ENCODE measurements around the gene TMEM258. TPM values are rescaled to one million over a fixed set of nuclear protein-coding genes. Genes with fewer than 3 reads are reported as not detected.

TMEM258 gene
- polyA plus RNA-seq, 2 donors: 90.3 to 142 TPM

DNA sequence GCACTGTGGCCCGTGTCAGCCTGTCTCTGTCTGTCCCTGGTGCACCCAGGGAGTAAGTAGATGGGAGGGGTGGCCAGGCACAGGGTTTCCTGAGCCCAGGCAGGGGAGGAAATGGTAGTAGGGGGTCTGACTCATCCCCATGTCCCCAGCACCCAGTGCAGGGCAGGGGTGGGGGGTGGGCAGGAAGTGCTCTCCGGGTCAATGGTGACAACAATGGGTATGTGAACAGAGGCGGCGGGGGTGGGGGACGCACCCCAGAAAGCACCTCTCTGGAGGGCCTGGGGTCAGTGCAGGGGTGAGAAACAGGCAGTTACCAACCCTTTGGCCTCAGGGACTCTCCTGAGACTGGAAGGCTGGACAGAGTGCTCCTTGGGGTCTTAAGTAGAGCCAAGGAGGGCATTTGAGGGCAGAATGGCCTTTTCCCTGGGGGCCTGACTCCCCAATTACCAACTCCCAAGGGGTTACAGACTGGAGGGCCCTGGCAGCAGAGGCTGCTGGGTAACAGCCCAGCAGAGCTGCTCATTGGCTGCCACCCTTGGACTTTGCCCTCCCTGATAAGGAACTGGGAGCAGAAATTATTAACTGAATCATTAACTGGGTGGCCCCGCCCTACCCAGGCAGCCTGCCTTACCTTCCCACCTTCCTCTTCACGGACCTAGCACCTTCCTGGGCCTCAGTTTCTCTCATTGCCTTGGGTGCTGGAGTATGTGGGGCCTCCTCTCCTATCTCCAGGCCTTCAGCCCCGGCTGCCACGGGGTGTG is 35.8 kb downstream of the TMEM258 start:
- no peaks in the 10 kb centered on the region for H3K36me3 ChIP-seq (ENCODE audit: control insufficient read depth in 2 of 2, insufficient read depth in 2 of 2, low read length in 1 of 2)
- H3K27ac ChIP-seq (ENCODE audit: low read depth in 2 of 2, low read length in 1 of 2): no peak overlapping the region
- H3K4me1 ChIP-seq (ENCODE audit: control insufficient read depth in 2 of 2, insufficient read depth in 2 of 2, low read length in 1 of 2): peaks cover 0 to 19% of the 10 kb centered on the region in 2 donors
- no peaks in the 10 kb centered on the region for H3K27me3 ChIP-seq (ENCODE audit: control insufficient read depth in 1 of 2, insufficient read depth in 2 of 2, low read length in 2 of 2)
- H3K9me3 ChIP-seq (ENCODE audit: control insufficient read depth in 2 of 2, insufficient read depth in 1 of 2, low read depth in 1 of 2, low read length in 1 of 2): no peaks in the 10 kb centered on the region
- WGBS, 2 donors: 44 to 75% methylated on average over 9 of the region's 9 CpGs
- no peak overlapping the region for H3K4me3 ChIP-seq (ENCODE audit: low read depth in 1 of 2, low read length in 2 of 2)

- H3K4me3 ChIP-seq (ENCODE audit: low read depth in 1 of 2, low read length in 2 of 2): no peak overlapping the region
- 44 to 77% methylated on average over 4 of the region's 4 CpGs for WGBS, 2 donors
- no peaks in the 10 kb centered on the region for H3K27me3 ChIP-seq (ENCODE audit: control insufficient read depth in 1 of 2, insufficient read depth in 2 of 2, low read length in 2 of 2)
- H3K9me3 ChIP-seq (ENCODE audit: control insufficient read depth in 2 of 2, insufficient read depth in 1 of 2, low read depth in 1 of 2, low read length in 1 of 2): no peaks in the 10 kb centered on the region
- no peak overlapping the region for H3K27ac ChIP-seq (ENCODE audit: low read depth in 2 of 2, low read length in 1 of 2)
- H3K4me1 ChIP-seq (ENCODE audit: control insufficient read depth in 2 of 2, insufficient read depth in 2 of 2, low read length in 1 of 2): peaks cover 0 to 19% of the 10 kb centered on the region in 2 donors
- no peaks in the 10 kb centered on the region for H3K36me3 ChIP-seq (ENCODE audit: control insufficient read depth in 2 of 2, insufficient read depth in 2 of 2, low read length in 1 of 2)
Measured at GRCh38 chr11:61756147-61756451, 36.3 kb downstream of the TMEM258 start.

GRCh38 chr11:61754534-61755482 is 37.6 kb downstream of the TMEM258 start:
- no peak overlapping the region for H3K27ac ChIP-seq (ENCODE audit: low read depth in 2 of 2, low read length in 1 of 2)
- no peaks in the 10 kb centered on the region for H3K9me3 ChIP-seq (ENCODE audit: control insufficient read depth in 2 of 2, insufficient read depth in 1 of 2, low read depth in 1 of 2, low read length in 1 of 2)
- no peaks in the 10 kb centered on the region for H3K36me3 ChIP-seq (ENCODE audit: control insufficient read depth in 2 of 2, insufficient read depth in 2 of 2, low read length in 1 of 2)
- H3K4me3 ChIP-seq (ENCODE audit: low read depth in 1 of 2, low read length in 2 of 2): no peak overlapping the region
- WGBS, 2 donors: 77 to 91% methylated on average over 29 to 31 of the region's 31 CpGs
- no peaks in the 10 kb centered on the region for H3K27me3 ChIP-seq (ENCODE audit: control insufficient read depth in 1 of 2, insufficient read depth in 2 of 2, low read length in 2 of 2)
- H3K4me1 ChIP-seq (ENCODE audit: control insufficient read depth in 2 of 2, insufficient read depth in 2 of 2, low read length in 1 of 2): peaks cover 0 to 19% of the 10 kb centered on the region in 2 donors

DNA sequence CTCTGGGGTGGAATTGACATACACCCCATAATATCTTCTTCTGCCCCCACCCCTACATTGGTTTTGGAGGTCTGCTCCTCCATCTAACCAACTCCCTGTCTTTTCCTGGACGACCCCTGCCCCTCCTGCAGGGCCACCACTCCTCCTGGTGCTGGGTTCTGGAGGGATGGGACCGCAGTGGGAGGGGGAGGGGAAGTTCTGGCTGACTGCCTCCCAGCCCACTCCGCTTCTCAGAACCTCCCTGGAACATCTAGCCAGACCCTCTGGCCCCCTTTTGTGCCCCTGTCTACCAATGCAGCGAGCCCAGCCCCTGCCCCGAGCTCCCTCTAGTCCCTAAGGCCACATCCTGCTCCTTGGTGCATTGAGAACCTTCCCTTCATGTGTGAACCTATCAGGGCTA is 38.7 kb downstream of the TMEM258 start:
- Histone ChIP-seq H3K4me1 (ENCODE audit: control insufficient read depth in 2 of 2, insufficient read depth in 2 of 2, low read length in 1 of 2) (peaks cover 0 to 19% of the 10 kb centered on the region in 2 donors), H3K27ac (ENCODE audit: low read depth in 2 of 2, low read length in 1 of 2) (no peak overlapping the region), H3K27me3 (ENCODE audit: control insufficient read depth in 1 of 2, insufficient read depth in 2 of 2, low read length in 2 of 2) (no peaks in the 10 kb centered on the region), H3K4me3 (ENCODE audit: low read depth in 1 of 2, low read length in 2 of 2) (no peak overlapping the region), H3K9me3 (ENCODE audit: control insufficient read depth in 2 of 2, insufficient read depth in 1 of 2, low read depth in 1 of 2, low read length in 1 of 2) (no peaks in the 10 kb centered on the region), H3K36me3 (ENCODE audit: control insufficient read depth in 2 of 2, insufficient read depth in 2 of 2, low read length in 1 of 2) (no peaks in the 10 kb centered on the region)
- WGBS, 2 donors: 82 to 89% methylated on average over 5 of the region's 5 CpGs

DNA sequence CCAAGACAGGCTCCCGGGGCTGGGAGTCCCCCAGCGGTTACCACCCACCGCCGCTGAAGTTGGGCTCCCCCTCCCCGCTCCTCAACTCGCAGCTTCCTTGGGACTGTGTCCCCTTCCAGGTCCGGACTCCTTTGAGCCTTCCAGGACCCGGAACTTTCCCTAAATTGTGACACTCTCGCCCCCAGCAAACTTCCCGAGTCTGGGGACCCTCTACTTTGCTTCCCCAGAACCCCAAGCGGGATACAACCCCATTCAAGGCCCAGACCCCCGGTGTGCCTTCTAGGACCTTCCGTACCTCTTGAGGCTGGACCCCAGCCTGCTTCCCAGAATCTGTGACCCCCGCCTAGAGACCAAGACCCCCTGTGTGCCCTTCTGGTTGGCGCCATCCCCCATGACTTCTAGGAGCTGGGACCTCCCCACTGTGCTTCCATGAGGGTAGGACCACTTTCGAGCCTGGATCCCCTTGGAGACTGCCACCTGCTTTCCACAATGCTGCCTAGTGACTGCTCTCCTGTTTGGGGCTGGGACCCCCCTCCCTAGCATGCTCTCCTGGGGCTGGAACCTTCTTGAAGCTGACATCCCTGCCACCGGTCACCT is 39.4 kb downstream of the TMEM258 start:
- Histone ChIP-seq H3K4me3 (ENCODE audit: low read depth in 1 of 2, low read length in 2 of 2) (peak overlapping the region; percentile 35 to 38), H3K4me1 (ENCODE audit: control insufficient read depth in 2 of 2, insufficient read depth in 2 of 2, low read length in 1 of 2) (peaks cover 0 to 17% of the 10 kb centered on the region in 2 donors), H3K9me3 (ENCODE audit: control insufficient read depth in 2 of 2, insufficient read depth in 1 of 2, low read depth in 1 of 2, low read length in 1 of 2) (no peaks in the 10 kb centered on the region), H3K27me3 (ENCODE audit: control insufficient read depth in 1 of 2, insufficient read depth in 2 of 2, low read length in 2 of 2) (no peaks in the 10 kb centered on the region), H3K36me3 (ENCODE audit: control insufficient read depth in 2 of 2, insufficient read depth in 2 of 2, low read length in 1 of 2) (no peaks in the 10 kb centered on the region), H3K27ac (ENCODE audit: low read depth in 2 of 2, low read length in 1 of 2) (no peak overlapping the region)
- WGBS, 2 donors: 33 to 41% methylated on average over 17 of the region's 17 CpGs

DNA sequence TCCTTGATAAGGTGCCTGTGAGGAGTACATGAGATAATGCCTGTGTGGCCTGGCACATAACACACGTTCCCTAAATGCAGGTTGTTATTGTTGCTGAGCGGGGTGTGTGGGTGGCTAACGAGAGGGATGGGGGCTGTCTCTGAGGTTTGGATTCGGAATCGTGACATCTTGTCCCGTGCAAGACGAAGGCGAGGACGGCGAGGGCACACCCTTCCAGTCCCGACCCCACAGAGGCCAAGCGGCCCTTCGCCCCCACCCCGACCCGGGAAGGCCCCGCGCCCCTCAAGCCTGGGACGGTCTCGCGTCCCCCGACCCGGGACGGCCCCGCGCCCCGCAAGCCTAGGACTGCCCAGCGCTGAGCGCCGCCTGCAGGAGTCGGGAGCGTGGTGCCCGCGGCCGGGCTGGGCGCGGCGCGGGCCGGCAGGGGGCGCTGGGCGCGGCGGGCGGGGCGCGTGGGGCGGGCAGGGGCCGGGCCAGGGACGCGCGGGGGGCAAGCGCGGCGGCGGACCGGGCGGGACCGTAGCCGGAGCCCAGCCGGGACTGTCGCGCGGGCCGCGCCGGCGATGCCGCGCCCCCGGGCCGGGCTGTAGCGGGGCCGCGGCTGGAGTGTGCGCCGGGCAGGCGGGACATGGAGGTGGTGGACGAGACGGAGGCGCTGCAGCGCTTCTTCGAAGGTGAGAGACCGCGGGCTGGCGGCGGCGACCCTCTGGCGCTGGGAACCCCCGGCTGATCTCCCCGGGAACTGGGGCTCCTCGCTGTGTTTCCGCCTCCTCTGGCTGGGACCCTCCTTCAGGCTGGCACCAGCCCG is 40.1 kb downstream of the TMEM258 start, which contains the start of gene MYRF:
MYRF (plus strand) TSS at position 520 of the 808 bp plus-strand sequence; CDS start at position 629, 109 bp downstream.
- Histone ChIP-seq H3K27me3 (ENCODE audit: control insufficient read depth in 1 of 2, insufficient read depth in 2 of 2, low read length in 2 of 2) (no peaks in the 10 kb centered on the region), H3K9me3 (ENCODE audit: control insufficient read depth in 2 of 2, insufficient read depth in 1 of 2, low read depth in 1 of 2, low read length in 1 of 2) (no peaks in the 10 kb centered on the region), H3K4me1 (ENCODE audit: control insufficient read depth in 2 of 2, insufficient read depth in 2 of 2, low read length in 1 of 2) (peaks cover 2 to 20% of the 10 kb centered on the region in 2 donors), H3K27ac (ENCODE audit: low read depth in 2 of 2, low read length in 1 of 2) (no peak within 1 kb of the TSS), H3K36me3 (ENCODE audit: control insufficient read depth in 2 of 2, insufficient read depth in 2 of 2, low read length in 1 of 2) (no peaks in the 10 kb centered on the region), H3K4me3 (ENCODE audit: low read depth in 1 of 2, low read length in 2 of 2) (peak within 1 kb of the TSS; percentile 35 to 38)
- 1 to 2% methylated on average over 68 to 93 of the region's 93 CpGs for WGBS, 2 donors

GRCh38 chr11:61751384-61751783 is 41.0 kb downstream of the TMEM258 start:
- no peak overlapping the region for H3K4me3 ChIP-seq (ENCODE audit: low read depth in 1 of 2, low read length in 2 of 2)
- WGBS, 2 donors: 78 to 85% methylated on average over 14 of the region's 14 CpGs
- no peaks in the 10 kb centered on the region for H3K36me3 ChIP-seq (ENCODE audit: control insufficient read depth in 2 of 2, insufficient read depth in 2 of 2, low read length in 1 of 2)
- H3K27ac ChIP-seq (ENCODE audit: low read depth in 2 of 2, low read length in 1 of 2): no peak overlapping the region
- no peaks in the 10 kb centered on the region for H3K9me3 ChIP-seq (ENCODE audit: control insufficient read depth in 2 of 2, insufficient read depth in 1 of 2, low read depth in 1 of 2, low read length in 1 of 2)
- H3K4me1 ChIP-seq (ENCODE audit: control insufficient read depth in 2 of 2, insufficient read depth in 2 of 2, low read length in 1 of 2): peaks cover 2 to 15% of the 10 kb centered on the region in 2 donors
- H3K27me3 ChIP-seq (ENCODE audit: control insufficient read depth in 1 of 2, insufficient read depth in 2 of 2, low read length in 2 of 2): no peaks in the 10 kb centered on the region

GRCh38 chr11:61750631-61751273 is 41.6 kb downstream of the TMEM258 start:
- 95 to 98% methylated on average over 5 of the region's 5 CpGs for WGBS, 2 donors
- Histone ChIP-seq H3K36me3 (ENCODE audit: control insufficient read depth in 2 of 2, insufficient read depth in 2 of 2, low read length in 1 of 2) (no peaks in the 10 kb centered on the region), H3K9me3 (ENCODE audit: control insufficient read depth in 2 of 2, insufficient read depth in 1 of 2, low read depth in 1 of 2, low read length in 1 of 2) (no peaks in the 10 kb centered on the region), H3K27ac (ENCODE audit: low read depth in 2 of 2, low read length in 1 of 2) (no peak overlapping the region), H3K4me3 (ENCODE audit: low read depth in 1 of 2, low read length in 2 of 2) (no peak overlapping the region), H3K27me3 (ENCODE audit: control insufficient read depth in 1 of 2, insufficient read depth in 2 of 2, low read length in 2 of 2) (no peaks in the 10 kb centered on the region), H3K4me1 (ENCODE audit: control insufficient read depth in 2 of 2, insufficient read depth in 2 of 2, low read length in 1 of 2) (peaks cover 2 to 16% of the 10 kb centered on the region in 2 donors)
